Mucosa of stomach (tissue), 1 donor: ENCODE results near the gene IRX3.

Source experiments
- H3K27me3 ChIP-seq: one replicate; pipeline ENCODE4 v1.7.0; 2013; ENCODE audit warnings: mild to moderate bottlenecking, low read length; ENCODE audit not compliant: control insufficient read depth, insufficient read depth
- H3K36me3 ChIP-seq: one replicate; pipeline ENCODE4 v1.7.0; 2013; ENCODE audit warnings: low read length; ENCODE audit not compliant: control insufficient read depth, insufficient read depth
- H3K4me1 ChIP-seq: one replicate; pipeline ENCODE4 v1.7.0; 2013; ENCODE audit warnings: mild to moderate bottlenecking, low read length; ENCODE audit not compliant: control insufficient read depth, insufficient read depth
- H3K4me3 ChIP-seq: one replicate; pipeline ENCODE4 v1.7.0; 2013; ENCODE audit warnings: low read length
- H3K9ac ChIP-seq: one replicate; pipeline ENCODE4 v1.7.0; 2013; ENCODE audit warnings: mild to moderate bottlenecking, low read length, moderate library complexity
- H3K9me3 ChIP-seq: one replicate; pipeline ENCODE4 v1.7.0; 2013; ENCODE audit warnings: mild to moderate bottlenecking, low read length, moderate library complexity; ENCODE audit not compliant: control insufficient read depth
- donor health status: Pancreatic carcinoma.

The IRX3 gene

DNA sequence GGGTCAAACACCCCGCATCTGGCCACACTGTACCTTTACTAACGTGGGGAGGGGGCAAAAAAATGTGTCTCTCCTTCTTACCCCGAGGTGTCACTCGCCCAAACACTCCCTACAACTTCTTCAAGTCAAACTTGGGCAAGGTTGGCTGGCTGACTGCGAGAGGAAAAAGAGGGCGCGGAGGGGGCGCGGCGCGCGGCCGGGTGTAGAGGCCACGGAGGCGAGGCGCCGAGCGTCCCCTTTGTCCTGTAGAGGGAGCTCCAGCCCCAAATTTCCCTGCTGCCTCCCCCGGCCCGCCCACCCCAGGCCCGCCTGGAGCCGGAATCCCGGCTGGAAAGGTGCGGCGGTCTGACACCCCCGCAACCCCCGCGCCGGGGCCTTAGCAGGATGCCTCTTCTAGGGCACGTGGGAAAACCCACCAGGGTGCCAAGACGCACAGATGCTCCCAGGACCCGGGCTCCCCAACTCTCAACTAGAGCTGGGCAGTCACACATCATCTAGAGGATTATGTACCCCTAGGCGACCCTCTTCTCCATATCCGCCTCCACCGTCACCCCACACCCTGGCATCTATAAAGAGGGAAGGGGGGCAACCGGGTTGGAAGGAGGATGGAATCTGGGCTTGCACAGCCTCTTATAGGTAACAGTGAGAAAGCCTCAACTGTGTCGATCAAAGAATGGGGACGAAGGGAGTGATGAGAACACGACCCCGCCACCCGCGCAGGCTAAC lies 4.2 kb downstream of the IRX3 start:
- Histone ChIP-seq H3K27me3 (peaks cover 70% of the 10 kb centered on the region), H3K9ac (no peak overlapping the region), H3K4me3 (no peak overlapping the region), H3K4me1 (peaks cover 20% of the 10 kb centered on the region), H3K9me3 (no peaks in the 10 kb centered on the region), H3K36me3 (no peaks in the 10 kb centered on the region)

DNA sequence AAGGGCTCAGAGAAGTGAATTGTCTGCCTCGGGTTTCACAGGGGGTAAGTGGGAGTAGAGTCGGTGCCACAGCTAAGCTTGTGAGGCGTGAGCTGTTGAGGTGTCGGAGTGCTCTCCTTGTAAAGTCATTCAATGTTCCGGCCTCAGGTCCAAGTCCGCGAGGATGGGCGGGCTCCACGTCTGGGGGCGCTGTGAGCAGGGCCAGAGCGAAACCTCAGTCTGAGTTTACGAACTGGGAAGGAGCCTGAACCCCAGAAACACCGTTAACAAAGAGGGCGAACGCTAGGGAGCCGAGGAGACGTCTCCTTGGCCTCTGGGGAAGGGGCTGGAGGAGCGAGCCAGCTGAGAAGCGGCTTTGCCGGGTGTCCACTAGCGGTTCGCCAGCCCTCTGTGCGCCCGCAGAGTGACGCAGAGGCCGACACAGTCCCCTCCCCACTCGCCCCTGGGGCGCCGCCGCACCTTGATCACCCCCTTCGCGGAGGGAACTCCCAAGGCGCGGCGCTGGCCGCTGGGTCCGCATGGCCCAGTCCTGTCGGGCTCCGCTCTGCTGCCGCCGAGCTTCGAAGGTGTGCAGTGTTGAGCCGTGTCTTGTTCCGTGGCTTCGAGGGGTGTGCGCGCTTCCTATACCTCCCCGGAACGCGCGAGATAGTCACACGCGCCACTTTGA lies 4.9 kb downstream of the IRX3 start:
- Histone ChIP-seq H3K4me3 (no peak overlapping the region), H3K27me3 (peaks cover 63% of the 10 kb centered on the region), H3K4me1 (peaks cover 16% of the 10 kb centered on the region), H3K9me3 (no peaks in the 10 kb centered on the region), H3K9ac (no peak overlapping the region), H3K36me3 (no peaks in the 10 kb centered on the region)

DNA sequence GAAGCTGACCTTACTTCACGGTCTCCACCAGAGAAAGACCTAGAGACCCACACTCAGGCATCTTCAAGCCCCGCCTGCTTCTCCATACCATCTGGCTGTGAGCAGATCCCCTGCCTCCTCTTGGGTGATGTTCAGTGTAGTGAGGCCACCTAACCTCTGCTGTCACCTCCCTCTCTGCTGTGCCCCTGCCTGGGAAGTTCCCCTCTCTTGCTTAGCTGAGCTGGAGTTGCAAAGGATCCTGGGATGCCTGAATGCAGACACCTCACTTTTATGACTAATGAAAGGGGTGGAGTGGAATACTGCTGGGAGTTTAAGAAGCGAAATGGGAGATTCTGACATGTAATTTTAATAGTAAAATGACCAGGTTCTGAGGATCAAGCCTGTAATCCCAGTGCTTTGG lies 5.8 kb downstream of the IRX3 start:
- peaks cover 16% of the 10 kb centered on the region for H3K4me1 ChIP-seq
- no peak overlapping the region for H3K4me3 ChIP-seq
- no peaks in the 10 kb centered on the region for H3K9me3 ChIP-seq
- H3K9ac ChIP-seq, result no peak overlapping the region
- no peaks in the 10 kb centered on the region for H3K36me3 ChIP-seq
- H3K27me3 ChIP-seq, result peaks cover 54% of the 10 kb centered on the region

DNA sequence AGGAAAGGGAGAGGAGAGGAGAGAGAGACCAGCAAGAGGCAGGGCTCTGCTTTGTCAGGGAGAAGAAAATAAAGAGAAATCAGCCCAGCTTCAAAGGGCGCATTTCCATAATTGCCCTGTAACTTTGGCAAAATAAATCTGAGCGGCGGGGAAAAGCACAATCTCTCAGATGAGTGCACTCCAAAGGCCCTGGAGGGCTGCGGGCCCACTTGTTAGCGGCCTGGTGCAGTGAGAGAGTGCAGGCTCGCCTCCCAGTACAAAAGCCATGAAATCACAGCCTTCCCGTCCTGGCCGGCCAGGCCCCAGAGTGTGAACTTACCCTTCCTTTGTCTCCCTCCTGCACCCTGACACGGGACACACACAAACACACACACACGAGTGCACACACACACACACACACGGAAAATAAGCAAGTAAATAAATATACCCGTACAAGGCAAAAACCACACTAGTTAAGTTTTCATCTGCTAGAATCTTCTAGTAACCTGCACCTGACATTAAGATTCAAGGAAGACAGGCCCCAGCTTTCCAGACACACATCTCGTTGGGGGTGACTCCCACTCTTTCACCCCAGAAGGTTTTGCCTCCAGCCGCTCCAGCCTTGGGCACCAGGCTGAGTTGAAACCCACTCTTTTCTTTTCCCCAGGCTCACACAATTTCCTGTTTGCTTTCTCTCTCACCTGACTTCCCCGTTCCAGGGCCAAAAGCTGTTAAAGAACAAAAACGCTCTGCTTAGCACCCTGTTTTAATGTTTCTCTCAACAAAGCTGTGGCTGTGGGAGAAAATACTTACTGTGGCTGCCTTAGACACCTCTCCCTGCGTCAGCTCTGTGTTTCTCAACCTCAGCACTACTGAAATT lies 8.5 kb downstream of the IRX3 start:
- no peaks in the 10 kb centered on the region for H3K9me3 ChIP-seq
- H3K36me3 ChIP-seq, result no peaks in the 10 kb centered on the region
- H3K27me3 ChIP-seq, result peaks cover 27% of the 10 kb centered on the region
- H3K4me1 ChIP-seq, result peaks cover 4% of the 10 kb centered on the region
- H3K4me3 ChIP-seq, result no peak overlapping the region
- H3K9ac ChIP-seq, result no peak overlapping the region

DNA sequence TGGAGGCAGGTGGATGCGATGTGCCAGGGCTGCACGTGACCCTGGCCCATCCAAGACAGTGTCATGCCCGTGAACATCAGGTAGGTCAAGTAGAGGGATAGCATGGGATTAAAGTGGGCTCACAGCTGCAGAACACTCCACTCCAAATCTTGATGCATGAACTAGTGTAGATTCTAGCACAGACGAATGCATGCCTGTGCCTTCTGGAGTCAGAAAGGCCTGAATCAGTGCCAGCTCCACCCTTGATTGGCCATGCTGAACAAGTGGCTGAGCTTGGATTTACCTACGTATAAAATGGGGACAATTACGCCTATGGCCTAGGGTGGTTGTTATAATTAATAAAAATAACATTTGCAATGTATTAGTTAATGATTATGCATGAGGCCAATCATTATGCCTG lies 10.6 kb downstream of the IRX3 start:
- Histone ChIP-seq H3K36me3 (no peaks in the 10 kb centered on the region), H3K9me3 (no peaks in the 10 kb centered on the region), H3K4me1 (no peaks in the 10 kb centered on the region), H3K9ac (no peak overlapping the region), H3K27me3 (peaks cover 7% of the 10 kb centered on the region), H3K4me3 (no peak overlapping the region)

DNA sequence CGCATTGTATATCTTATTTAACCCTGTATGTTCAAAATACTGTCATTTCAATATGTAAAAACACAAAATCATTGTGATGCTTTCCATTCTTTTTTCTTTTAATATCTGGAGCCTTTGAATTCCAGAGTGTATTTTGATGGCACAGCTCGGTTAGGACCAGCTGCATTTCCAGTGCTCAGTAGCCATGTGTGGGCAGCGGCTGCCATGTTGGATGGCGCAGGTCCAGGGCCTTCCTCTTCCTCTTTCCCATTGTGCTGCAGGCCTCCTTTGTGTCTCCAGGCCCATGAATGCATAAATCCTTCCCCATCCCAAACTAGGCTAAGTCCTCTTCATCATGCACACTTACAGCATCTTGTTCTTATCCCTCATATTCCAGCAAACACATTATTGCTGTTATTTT lies 13.0 kb downstream of the IRX3 start:
- H3K9me3 ChIP-seq, result no peaks in the 10 kb centered on the region
- no peaks in the 10 kb centered on the region for H3K4me1 ChIP-seq
- H3K9ac ChIP-seq, result no peak overlapping the region
- H3K27me3 ChIP-seq, result no peaks in the 10 kb centered on the region
- no peaks in the 10 kb centered on the region for H3K36me3 ChIP-seq
- H3K4me3 ChIP-seq, result no peak overlapping the region

DNA sequence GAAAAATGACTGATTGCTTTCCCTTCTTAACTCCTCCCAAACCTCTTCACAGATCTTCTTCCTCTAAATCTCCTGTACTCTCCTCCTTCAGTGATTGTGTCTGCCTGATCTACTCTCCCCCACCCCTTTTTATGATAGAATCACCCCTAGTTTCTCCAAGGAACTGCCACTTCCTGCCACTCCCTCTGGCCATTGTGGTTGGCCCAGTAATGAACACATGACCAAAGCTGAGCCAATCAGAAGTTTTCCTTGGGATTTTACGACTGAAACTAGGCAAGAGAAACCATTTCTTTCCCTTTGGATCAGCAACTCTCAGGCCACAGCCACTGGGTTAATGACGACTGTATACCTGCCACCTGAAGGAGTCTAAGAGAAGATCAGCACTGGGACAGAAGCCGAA lies 15.9 kb downstream of the IRX3 start:
- Histone ChIP-seq H3K9ac (no peak overlapping the region), H3K9me3 (no peaks in the 10 kb centered on the region), H3K4me1 (no peaks in the 10 kb centered on the region), H3K27me3 (no peaks in the 10 kb centered on the region), H3K4me3 (no peak overlapping the region), H3K36me3 (no peaks in the 10 kb centered on the region)

DNA sequence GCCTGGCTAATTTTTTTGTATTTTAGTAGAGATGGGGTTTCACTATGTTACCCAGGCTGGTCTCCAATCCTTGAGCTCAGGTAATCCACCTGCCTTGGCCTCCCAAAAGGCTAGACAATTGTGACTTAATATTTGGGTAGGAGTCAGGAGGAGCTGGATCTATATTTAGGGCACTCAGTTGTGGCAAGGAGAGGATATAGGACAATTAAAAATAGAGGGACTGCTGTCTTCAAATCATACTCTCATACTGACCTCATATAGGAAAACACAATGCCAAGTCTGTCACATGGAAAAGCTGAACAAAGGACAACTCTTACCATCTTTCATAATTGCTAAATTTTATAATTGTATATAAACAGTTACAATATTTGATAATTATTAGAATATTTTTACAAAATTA lies 17.1 kb downstream of the IRX3 start:
- no peaks in the 10 kb centered on the region for H3K36me3 ChIP-seq
- H3K9me3 ChIP-seq, result no peaks in the 10 kb centered on the region
- no peak overlapping the region for H3K4me3 ChIP-seq
- no peak overlapping the region for H3K9ac ChIP-seq
- H3K27me3 ChIP-seq, result no peaks in the 10 kb centered on the region
- H3K4me1 ChIP-seq, result no peaks in the 10 kb centered on the region

DNA sequence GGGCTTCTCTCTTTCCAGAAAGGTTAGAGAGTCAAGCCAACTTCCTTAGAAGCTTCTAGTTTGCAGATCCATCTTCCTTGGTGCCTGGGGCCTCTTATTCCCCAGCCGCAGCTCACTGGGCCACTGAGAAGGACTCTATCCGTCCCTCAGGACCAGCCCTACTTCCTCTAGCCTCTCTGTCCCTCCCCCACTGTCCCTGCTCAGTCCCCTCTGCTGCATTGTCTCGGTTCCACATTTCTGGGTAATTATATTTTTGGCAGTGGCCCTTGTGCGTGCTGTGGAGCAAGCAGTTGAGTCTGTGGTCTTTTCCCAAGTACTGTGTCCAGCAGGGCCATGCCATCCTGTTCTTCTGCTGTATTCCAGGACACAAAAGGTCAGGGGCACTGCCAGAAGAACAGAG lies 17.8 kb downstream of the IRX3 start:
- Histone ChIP-seq H3K9me3 (no peaks in the 10 kb centered on the region), H3K36me3 (no peaks in the 10 kb centered on the region), H3K4me1 (no peaks in the 10 kb centered on the region), H3K9ac (no peak overlapping the region), H3K27me3 (no peaks in the 10 kb centered on the region), H3K4me3 (no peak overlapping the region)

DNA sequence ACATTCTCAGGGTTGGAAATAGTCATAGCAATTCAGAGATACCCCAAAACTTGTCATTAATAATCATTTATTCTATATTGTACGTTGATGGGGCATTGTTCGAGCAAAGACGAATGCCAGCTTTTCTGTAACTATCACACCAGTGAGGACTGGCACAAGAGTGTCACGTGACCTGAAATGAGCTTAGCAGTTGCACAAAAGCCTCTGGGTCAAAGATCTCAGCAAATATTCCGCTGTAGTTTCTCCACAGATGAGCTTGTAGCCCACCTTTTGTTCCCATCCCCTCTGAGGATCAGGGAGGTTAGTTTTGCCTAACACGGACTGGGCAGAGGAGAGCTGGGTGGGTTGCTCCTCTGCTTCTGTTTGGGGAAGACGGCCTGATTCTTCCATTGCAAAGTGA lies 18.2 kb downstream of the IRX3 start:
- no peaks in the 10 kb centered on the region for H3K27me3 ChIP-seq
- no peaks in the 10 kb centered on the region for H3K36me3 ChIP-seq
- H3K9me3 ChIP-seq, result no peaks in the 10 kb centered on the region
- no peak overlapping the region for H3K4me3 ChIP-seq
- H3K4me1 ChIP-seq, result no peaks in the 10 kb centered on the region
- no peak overlapping the region for H3K9ac ChIP-seq

DNA sequence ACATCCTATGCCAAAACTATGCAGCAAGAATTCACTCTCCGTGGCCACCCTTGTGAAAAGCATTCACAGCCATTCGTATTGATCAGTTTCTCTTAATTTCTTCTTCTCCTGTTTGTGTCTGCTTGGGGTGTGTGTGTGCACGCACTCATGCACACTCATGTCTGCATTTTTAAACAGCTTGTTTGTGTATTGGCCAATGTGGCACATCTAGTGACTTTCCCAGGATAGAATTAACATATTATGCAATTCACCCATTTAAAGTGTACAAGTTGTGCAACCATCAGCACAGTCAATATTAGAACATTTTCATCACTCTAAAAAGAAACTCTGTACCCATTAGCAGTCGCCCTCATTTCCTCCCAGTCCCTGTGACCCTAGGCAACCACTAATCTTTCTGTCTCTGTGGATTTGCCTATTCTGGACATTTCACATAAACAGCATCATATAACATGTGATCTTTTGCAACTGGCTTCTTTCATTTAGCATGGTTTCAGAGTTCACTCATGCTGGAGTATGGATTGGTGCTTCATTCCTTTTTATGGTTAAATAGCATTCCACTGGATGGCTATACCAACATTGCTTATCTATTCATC lies 20.1 kb downstream of the IRX3 start:
- H3K9ac ChIP-seq, result no peak overlapping the region
- H3K36me3 ChIP-seq, result no peaks in the 10 kb centered on the region
- H3K27me3 ChIP-seq, result no peaks in the 10 kb centered on the region
- H3K4me3 ChIP-seq, result no peak overlapping the region
- no peaks in the 10 kb centered on the region for H3K4me1 ChIP-seq
- H3K9me3 ChIP-seq, result no peaks in the 10 kb centered on the region
